ENCODE data around the gene SDCBP2. TPM values are rescaled to one million over a fixed set of nuclear protein-coding genes. Genes with fewer than 3 reads are reported as not detected.

The SDCBP2 gene
- total RNA-seq, 3 donors from 2014 or later: 1.9 to 3.2 (median 2.2) TPM

DNA sequence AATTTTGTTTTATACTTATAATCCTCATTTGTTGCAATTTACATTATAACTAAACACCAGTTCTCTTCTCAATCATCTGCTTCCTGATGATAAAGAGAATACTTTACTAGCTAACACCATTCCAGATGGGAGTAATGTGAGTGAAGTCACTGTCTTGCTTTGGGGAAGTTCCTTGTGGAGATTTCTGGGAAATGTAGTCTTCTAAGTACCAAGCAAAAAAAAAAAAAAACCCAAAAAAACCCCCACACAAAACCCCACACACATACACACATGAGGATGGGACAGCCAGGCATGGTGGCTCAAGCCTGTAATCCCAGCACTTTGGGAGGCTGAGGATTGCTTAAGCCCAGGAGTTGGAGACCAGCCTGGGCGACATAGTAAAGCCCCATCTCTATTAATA lies 65.1 kb downstream of the SDCBP2 start:
- DNase-seq (no peak), ATAC-seq (no peak)
- H3K36me3 Mint-ChIP-seq (ENCODE audit: insufficient read depth): no peaks in the 10 kb centered on the region
- peaks cover 5% of the 10 kb centered on the region for H3K27me3 Mint-ChIP-seq (ENCODE audit: low read depth)
- H3K4me3 Mint-ChIP-seq: no peak overlapping the region
- peaks cover 50% of the 10 kb centered on the region for H3K4me1 Mint-ChIP-seq (ENCODE audit: low read depth)
- H3K9me3 Mint-ChIP-seq: no peaks in the 10 kb centered on the region

Other genes starting within 250 kb of the SDCBP2 start
- gene PSMF1, start 210.5 kb downstream of the SDCBP2 start, total RNA-seq: 100 to 1,000 TPM; 224 to 272 (median 230) TPM
- gene TMEM74B, start 144.2 kb downstream of the SDCBP2 start, total RNA-seq: not detected
- gene C20orf202, start 125.7 kb downstream of the SDCBP2 start, total RNA-seq: not detected
- gene RAD21L1, start 103.1 kb downstream of the SDCBP2 start, total RNA-seq: under 1 TPM in 1 of 3 donors, not detected in 2; 0.71 TPM
- 1 to 10 TPM; 1.4 to 2.6 (median 1.9) TPM for gene SNPH, start 62.8 kb downstream of the SDCBP2 start, total RNA-seq
- gene FKBP1A, start 63.9 kb upstream of the SDCBP2 start, total RNA-seq: 100 to 1,000 TPM; 253 to 300 (median 258) TPM
- gene NSFL1C, start 137.7 kb upstream of the SDCBP2 start, total RNA-seq: 100 to 1,000 TPM; 193 to 218 (median 208) TPM
- gene SIRPB2, start 162.3 kb upstream of the SDCBP2 start, total RNA-seq: not detected
- not detected for gene SIRPD, start 228.6 kb upstream of the SDCBP2 start, total RNA-seq